T-helper 1 cell treated with Interleukin-12 subunit alpha and Interleukin-12 subunit beta and Interleukin-4 antibody, amounts not matched to agents 30 ng/mL and 1 ng/mL, for 36 hours (primary cell): Measurements from ENCODE around the gene PLCL1. TPM values are rescaled to one million over a fixed set of nuclear protein-coding genes. Genes with fewer than 3 reads are reported as not detected.
"Not testable (repeated sequence)": the region's sequence is repeated elsewhere in the genome, so short reads cannot be mapped to it uniquely, and the experiment has no call there.

ENCODE experiments used
- intact Hi-C: fragments of 100-400 bp; cut with micrococcal nuclease; formaldehyde crosslinking; loops from one replicate; pipeline ENCODE4 v1.15.1; 2024
- total RNA-seq: library from RNA; stranded (reverse); gene quantifications from 2 replicates; pipeline ENCODE4 v1.2.3, GENCODE V29; 2022

The PLCL1 gene
- total RNA-seq, 1 donor from 2014 or later = 2.7 TPM

- intact Hi-C loops = loop anchor here (2.0 kb wide), 3 partner anchors 13 to 199 kb away; no protein-coding TSS in a partner anchor
These were observed 1.6 kb downstream of the PLCL1 start for GRCh38 chr2:197805715-197806633.

GRCh38 chr2:197809064-197809463 lies 4.7 kb downstream of the PLCL1 start:
- intact Hi-C loops = no loop called here

GRCh38 chr2:197810016-197810415 lies 5.6 kb downstream of the PLCL1 start:
- intact Hi-C loops = no loop called here

DNA sequence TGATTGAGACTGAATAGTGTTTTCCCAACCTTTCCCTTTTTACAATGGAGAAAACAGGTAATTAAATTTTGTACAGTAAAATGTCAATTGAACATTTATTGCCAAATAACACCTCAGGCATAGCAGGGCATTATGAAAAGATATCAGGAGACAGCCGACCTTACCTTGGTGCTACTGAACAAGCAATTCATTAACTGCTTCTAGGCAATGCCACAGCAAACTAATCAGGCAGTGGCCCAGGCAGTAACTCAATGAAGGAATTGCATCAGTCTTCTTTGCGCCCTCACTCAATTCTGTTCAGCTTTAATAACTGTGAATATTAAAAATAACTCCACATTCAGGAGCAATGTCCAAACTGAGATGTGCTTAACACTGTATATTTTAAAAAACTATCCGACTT lies 6.1 kb downstream of the PLCL1 start:
- intact Hi-C loops = no loop called here

DNA sequence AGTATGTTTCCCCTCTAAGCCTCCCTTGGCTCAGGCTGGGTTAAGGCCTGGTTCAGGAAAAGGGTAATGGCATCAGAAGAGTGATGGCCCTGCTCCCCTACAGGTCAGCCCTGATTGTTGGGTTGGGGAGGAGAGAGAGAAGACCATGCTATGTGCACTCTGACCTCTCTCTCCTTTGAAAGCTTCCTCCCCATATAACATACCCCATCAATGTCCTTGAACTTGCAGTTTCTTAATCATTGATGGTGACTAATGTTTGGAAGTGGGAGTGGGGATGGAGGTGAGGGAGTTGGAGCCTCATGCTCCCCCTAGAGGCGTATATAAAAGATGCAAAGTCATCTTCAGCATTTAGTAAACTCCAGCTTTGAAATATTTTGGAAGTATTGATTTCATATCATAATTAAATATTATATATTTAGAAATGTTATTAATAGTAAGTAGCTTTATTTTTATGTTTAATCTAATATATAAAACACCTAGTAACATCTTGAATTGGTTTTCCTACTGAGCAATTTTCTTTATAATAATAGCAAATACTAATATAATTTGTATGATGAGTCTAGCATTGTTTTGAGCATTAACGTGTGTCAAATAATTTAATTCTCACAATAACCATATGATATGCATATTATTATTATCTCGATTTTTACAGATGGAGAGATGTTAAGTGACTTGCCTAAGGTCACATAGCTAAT lies 8.8 kb downstream of the PLCL1 start:
- intact Hi-C loops = loop anchor here (1.0 kb wide), 1 partner anchor 10 kb away; no protein-coding TSS in a partner anchor

GRCh38 chr2:197814526-197814925 lies 10.1 kb downstream of the PLCL1 start:
- intact Hi-C loops = no loop called here

GRCh38 chr2:197821550-197822289 lies 17.3 kb downstream of the PLCL1 start:
- intact Hi-C loops = no loop called here

DNA sequence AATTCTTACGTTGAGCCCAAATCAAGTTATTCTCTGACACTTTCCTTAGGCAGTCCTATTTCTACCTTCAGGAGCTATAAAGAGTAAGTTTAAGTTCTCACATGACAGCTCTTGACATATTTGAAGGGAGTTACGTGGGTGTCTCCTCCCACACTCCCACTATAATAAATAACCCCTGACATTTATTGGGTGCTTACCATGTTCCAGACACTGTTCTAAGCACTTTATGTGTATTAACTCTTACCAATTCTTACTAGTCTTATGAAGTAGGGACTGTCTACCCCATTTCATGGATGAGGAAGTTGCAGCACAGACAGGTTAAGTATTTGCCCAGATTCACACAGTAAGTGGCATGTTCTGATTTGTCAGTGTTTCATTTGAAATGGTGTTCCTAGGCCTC lies 17.9 kb downstream of the PLCL1 start:
- intact Hi-C loops = no loop called here

GRCh38 chr2:197827618-197828017 lies 23.2 kb downstream of the PLCL1 start:
- intact Hi-C loops = no loop called here

DNA sequence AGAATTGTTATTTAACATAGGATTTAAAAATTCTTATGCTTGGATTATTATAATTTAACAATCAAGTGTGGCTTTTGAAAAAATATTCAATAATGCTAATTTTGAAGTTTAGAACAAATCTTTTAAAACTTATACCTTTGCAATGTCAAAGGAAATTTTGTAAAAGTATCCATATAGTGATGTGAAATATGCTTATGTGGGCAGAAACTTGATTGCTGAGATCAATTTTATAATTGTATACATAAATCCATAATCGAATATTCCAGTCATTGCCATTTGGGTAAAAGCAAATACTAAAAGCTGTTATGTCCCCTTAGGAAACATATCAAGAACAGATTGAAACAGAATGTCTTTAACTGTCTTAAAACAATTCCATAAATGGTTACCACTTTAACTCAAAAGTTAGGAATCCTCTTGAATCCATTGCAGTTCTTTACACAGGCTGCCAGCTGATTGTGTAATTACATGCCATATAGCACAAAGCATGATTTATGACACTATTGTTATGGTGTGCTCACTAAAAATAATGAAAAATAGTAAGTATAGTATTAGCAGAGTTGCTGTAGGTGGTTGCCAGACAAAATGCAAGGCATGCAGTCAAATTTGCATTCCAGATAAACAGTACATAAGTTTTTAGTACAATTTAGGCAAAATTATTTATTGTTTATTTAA lies 24.2 kb downstream of the PLCL1 start:
- intact Hi-C loops = no loop called here

DNA sequence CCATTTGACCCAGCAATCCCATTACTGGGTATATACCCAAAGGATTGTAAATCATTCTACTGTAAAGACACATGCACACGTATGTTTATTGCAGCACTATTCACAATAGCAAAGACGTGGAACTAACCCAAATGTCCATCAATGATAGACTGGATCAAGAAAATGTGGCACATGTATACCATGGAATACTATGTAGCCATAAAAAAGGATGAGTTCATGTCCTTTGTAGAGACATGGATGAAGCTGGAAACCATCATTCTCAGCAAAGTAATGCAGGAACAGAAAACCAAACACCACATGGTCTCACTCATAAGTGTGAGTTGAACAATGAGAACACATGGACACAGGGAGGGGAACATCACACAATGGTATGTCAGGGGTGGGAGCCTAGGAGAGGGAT lies 30.4 kb downstream of the PLCL1 start:
- intact Hi-C loops = not testable (repeated sequence)

DNA sequence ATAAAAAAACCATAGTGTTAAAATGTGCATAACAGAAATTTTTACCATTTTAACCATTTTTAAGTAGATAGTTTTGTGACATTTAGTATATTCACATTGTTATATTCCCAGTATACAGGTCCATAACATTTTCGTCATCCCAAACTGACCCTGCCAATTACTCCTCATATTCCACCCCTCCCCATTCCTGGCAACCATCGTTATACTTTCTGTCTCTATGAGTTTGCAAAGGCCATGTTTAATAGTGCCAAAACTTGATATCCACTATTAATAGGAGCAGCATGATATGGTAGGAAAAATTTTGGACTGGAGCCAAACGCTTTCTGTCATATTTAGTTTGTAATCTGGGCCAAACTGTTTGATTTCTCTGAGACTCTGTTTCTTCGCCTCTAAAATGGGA lies 30.9 kb downstream of the PLCL1 start:
- intact Hi-C loops = no loop called here

- intact Hi-C loops = loop anchor here (1.0 kb wide), 5 partner anchors 31 to 289 kb away; partner anchors contain the start of gene PLCL1
These were observed 33.6 kb downstream of the PLCL1 start for GRCh38 chr2:197838036-197838435.

DNA sequence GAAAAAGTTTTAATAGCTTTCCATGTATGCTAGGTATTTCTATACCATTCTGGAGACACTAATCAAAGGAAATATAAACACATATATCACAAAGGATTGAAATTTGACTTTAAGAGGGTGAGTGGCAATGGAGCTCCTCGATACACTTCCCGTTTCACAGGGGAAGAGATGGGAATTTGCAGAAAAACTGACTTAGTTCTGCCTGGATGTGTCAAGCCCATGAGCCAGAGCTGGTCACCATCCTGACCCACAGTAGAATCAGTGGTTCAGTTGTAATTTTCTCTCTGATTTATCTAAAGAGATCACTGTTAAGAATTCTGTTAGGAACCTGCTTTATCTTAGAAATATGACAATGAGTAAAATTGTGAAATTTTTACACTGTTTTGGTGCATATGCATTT lies 34.2 kb downstream of the PLCL1 start:
- intact Hi-C loops = loop anchor here (1.0 kb wide), 5 partner anchors 31 to 289 kb away; partner anchors contain the start of gene PLCL1

- intact Hi-C loops = no loop called here
These were observed 34.9 kb downstream of the PLCL1 start for GRCh38 chr2:197839327-197839726.

GRCh38 chr2:197839856-197840255 lies 35.5 kb downstream of the PLCL1 start:
- intact Hi-C loops = no loop called here

DNA sequence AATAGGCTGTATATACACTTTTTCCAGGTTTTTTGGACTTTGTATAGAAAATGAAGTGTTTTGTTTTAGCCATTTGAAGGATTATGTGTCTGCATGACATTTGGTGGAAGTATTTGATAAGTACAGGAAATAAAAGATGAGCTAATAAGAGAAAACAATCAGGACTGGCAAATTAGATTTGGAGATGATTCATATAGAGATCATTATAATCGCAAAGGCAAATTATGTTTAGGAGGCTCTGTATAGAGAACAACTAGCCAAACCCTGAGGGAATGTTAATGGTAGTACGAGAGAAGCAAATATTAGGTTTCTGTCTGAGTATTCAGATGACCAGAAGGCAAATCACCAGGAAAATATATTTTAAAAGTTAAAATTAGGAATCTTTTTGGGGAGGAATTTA lies 41.7 kb downstream of the PLCL1 start:
- intact Hi-C loops = no loop called here

DNA sequence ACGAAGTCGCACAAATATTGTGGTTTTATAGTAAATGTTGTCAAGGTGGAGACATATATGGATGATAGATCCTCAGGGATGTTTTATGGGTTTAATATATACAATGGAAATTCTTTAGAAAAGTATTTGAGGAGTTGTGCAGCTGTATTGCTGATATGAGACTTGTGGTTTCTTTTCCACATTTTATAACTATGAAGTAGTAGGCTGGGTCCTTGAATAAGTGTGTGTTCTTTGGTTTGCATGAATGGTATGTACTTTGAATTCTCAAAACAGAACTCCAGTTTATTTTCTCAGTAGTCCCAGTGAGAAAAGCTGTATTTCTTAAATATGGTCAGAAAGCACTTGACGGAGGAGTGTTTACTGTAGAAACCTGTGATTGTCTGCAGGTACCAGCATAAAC lies 42.4 kb downstream of the PLCL1 start:
- intact Hi-C loops = no loop called here

GRCh38 chr2:197847651-197848401 lies 43.4 kb downstream of the PLCL1 start:
- intact Hi-C loops = loop anchor here (2.0 kb wide), 1 partner anchor 21 kb away; no protein-coding TSS in a partner anchor

DNA sequence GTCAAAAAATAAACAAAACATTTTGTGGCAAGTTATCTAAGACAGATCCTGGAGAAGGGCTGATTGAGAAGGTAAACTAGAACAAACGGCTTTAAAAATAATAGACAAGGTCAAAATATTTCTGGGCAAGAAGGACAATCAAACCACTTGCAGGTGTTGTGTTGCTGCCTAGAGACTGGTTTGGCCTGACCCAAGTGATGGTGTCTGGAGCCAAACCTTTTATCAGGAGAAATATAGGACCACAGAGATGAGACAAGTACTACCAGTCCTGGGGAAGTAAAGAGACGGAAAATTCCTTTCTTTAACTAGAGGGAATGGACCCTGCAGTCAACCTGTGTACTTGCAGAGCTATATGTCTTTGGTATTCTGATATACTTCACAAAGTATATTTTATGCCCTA lies 44.2 kb downstream of the PLCL1 start:
- intact Hi-C loops = loop anchor here (2.0 kb wide), 1 partner anchor 20 kb away; no protein-coding TSS in a partner anchor
